ENCODE data around the gene KLF1.
"Not testable (repeated sequence)": the region's sequence is repeated elsewhere in the genome, so short reads cannot be mapped to it uniquely, and the experiment has no call there.

KLF1 gene

DNA sequence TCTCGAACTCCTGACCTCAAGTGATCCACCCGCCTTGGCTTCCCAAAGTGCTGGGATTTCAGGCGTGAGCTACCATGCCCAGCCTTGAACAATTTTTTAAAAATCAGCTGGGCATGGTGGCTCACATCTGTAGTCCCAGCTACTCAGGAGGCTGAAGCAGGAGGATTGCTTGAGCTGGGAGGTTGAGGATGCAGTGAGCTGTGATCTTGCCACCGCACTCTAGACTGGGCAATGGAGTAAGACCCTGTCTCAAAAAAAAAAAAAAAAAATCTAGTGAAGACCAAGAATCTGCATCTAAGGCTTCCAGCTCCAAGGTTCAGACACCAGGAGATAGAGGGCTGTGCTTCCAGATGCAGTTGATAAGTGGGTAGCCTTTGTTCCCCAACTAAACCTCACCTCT lies 22.9 kb downstream of the KLF1 start:
- TF ChIP-seq, protein P1, sequence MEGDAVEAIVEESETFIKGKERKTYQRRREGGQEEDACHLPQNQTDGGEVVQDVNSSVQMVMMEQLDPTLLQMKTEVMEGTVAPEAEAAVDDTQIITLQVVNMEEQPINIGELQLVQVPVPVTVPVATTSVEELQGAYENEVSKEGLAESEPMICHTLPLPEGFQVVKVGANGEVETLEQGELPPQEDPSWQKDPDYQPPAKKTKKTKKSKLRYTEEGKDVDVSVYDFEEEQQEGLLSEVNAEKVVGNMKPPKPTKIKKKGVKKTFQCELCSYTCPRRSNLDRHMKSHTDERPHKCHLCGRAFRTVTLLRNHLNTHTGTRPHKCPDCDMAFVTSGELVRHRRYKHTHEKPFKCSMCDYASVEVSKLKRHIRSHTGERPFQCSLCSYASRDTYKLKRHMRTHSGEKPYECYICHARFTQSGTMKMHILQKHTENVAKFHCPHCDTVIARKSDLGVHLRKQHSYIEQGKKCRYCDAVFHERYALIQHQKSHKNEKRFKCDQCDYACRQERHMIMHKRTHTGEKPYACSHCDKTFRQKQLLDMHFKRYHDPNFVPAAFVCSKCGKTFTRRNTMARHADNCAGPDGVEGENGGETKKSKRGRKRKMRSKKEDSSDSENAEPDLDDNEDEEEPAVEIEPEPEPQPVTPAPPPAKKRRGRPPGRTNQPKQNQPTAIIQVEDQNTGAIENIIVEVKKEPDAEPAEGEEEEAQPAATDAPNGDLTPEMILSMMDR (IDR thresholded peaks at IDR 0.05; ENCODE audit: low read depth, low read length): no peak

DNA sequence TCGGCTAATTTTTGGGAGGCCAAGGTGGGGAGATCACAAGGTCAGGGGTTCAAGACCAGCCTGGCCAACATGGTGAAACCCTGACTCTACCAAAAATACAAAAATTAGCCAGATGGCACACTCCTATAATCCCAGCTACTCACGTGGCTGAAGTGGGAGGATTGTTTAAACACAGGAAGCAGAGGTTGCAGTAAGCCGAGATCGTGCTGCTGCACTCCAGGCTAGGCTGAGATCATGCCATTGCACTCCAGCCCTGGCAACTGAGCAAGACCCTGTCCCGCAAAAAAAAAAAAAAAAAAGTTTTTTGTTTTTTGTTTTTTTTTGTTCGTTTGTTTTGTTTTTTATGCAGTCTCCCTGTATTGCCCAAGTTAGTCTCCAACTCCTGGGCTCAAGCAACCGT lies 27.5 kb downstream of the KLF1 start:
- DNase-seq (ENCODE audit: extremely low read depth, low read depth): no peak
- TF ChIP-seq, protein P1 (IDR thresholded peaks at IDR 0.05; ENCODE audit: low read depth, low read length): no peak

More for the DNA sequence above, 22.9 kb downstream of the KLF1 start:
- DNase-seq (ENCODE audit: extremely low read depth, low read depth): no peak

DNA sequence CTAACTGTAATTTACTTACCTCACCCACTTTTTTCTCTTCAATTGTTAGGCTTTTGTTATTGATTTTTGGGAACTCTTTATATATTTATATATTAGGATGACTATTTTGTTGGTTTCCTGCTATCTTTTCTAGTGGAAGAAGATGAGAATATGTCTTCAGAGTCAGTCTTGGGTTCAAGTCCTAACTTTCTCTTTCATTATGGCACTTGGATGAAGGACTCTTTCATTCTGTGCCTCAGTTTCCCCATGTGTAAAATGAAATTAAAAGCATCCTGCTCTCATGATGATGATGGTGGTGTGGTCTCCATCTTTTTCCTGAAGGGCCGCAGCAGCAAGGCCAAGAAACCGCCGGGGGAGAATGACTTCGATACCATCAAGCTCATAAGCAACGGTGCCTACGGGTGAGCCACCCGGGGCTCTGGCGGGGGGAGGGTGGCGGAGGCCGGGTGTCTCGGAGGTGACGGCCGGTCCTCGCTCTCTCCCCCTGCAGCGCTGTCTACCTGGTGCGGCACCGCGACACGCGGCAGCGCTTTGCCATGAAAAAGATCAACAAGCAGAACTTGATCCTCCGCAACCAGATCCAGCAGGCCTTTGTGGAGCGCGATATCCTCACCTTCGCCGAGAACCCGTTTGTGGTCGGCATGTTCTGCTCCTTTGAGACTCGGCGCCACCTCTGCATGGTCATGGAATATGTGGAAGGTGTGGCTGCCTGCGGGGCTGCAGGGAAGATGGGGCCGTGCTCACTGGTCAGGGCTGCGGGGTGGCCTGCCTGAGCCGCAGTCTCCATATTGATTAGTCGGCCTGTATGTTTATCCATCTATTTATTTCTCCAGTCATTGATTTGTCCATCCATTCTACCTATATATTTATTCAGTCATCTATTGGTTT lies 28.7 kb downstream of the KLF1 start:
- TF ChIP-seq, protein P1 (IDR thresholded peaks at IDR 0.05; ENCODE audit: low read depth, low read length): no peak
- no peak for DNase-seq (ENCODE audit: extremely low read depth, low read depth)

DNA sequence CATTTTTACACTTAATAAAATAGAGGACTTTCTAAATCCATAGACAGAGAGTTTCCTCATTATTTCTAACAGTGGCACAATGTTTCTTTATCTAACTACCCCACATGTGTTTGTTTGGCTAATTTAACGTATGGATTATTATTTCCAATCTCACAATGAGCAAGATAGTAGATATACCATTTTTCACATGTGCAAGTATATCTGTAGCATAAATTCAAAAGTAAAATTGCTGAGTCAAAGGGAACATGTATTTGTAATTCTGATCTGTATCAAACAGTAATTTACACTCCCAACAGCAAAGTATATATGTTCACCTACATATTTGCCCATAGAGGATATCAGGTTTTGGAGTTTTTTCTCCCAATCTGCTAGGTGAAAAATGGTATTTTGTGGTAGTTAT lies 30.3 kb downstream of the KLF1 start:
- TF ChIP-seq, protein P1 (IDR thresholded peaks at IDR 0.05; ENCODE audit: low read depth, low read length): no peak
- DNase-seq (ENCODE audit: extremely low read depth, low read depth): no peak

DNA sequence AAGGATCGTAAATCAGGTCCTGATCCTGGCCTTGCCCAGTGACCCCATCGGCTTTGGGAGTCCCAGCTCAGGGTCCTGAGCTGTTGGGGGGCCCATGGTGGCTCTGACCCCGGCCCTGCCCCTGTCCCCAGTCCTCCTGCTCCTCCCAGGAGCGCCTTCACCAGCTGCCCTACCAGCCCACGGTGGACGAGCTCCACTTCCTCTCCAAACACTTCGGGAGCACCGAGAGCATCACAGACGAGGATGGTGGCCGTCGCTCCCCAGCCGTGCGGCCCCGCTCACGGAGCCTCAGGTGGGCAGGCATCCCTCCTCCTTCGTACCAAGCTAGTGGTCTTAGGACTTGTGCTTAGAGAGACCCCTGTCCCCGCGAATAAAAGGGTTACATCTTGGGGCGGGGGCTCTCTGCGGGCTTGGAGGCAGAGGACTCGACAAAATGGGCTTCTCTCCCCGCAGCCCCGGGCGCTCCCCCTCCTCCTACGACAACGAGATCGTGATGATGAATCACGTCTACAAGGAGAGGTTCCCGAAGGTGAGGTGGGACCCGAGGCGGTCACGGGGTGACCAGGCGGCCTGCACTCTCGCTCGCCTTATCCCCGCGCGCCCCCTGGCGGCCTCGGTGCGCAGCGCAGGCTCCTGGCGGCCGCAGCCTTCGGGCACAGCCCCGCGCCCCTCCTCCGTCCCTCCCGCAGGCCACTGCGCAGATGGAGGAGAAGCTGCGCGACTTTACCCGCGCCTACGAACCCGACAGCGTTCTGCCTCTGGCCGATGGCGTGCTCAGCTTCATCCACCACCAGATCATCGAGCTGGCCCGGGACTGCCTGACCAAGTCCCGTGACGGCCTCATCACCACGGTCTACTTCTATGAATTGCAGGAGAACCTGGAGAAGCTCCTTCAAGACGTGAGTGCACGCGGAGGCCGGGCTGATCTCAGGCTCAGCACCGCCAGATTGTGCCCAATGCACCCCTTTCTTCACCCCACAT lies 39.6 kb downstream of the KLF1 start:
- DNase-seq (ENCODE audit: extremely low read depth, low read depth): peak; percentile 31
- TF ChIP-seq, protein P1 (IDR thresholded peaks at IDR 0.05; ENCODE audit: low read depth, low read length): peak; percentile 73

DNA sequence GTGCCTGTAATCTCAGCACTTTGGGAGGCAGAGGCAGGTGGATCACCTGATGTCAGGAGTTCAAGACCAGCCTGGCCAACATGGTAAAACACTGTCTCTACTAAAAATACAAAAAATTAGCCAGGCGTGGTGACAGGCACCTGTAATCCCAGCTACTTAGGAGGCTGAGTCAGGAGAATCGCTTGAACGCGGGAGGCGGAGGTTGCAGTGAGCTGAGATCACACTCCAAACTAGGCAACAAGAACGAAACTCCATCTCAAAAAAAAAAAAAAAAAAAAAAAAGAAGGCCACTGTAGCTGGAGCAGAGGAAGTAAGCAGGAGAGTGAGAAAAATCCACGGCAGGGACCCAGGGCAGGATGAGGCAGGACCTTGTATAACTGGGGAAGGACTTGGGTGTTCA lies 40.4 kb downstream of the KLF1 start:
- DNase-seq (ENCODE audit: extremely low read depth, low read depth): not testable (repeated sequence)

DNA sequence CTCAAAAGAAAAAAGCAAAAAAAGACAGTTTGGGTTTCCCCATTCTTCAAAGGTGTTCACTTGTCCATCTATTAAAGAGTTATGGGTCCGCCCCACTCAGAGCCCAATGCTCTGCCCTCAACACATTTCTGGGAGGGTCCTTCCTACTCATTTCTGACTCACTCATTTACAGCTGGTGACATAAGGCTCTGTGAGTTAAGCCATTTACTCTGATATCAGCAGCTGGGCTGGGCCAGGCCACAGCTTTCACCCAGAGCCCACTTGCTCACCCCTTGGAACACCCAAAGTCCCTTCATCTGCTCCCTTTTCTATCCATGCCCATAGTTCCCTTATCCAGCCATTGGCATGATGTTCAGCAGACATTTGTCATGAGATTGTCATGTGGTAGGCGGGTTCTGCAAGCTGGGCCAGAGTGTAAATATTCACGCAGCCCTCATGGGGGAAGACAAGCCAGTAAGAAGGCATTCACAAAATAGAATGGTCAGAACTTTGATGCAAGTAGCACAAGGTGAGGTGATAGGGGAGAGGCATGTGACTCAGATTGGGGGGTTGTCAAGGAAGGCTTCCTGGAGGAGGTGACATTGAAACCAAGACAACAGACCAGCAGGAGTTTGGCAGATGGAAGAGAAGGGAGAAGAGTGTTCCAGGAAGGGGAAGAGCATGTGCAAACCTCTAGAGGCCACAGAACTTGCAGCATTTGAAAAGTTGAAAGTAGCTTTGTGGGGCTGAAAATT lies 42.8 kb downstream of the KLF1 start:
- TF ChIP-seq, protein P1 (IDR thresholded peaks at IDR 0.05; ENCODE audit: low read depth, low read length): no peak
- DNase-seq (ENCODE audit: extremely low read depth, low read depth): no peak

All from AG09319 (cell line).